Inflammatory macrophage treated with lipopolysaccharide for 1 hour (primary cell): ENCODE data around the gene MARF1.
"Not testable (repeated sequence)": the region's sequence is repeated elsewhere in the genome, so short reads cannot be mapped to it uniquely, and the experiment has no call there.

Experiments used
- DNase-seq, 2 donors: peaks; one replicate each; pipeline ENCODE4 v3.0.0-alpha.2; 2020 to 2022

The MARF1 gene, protein sequence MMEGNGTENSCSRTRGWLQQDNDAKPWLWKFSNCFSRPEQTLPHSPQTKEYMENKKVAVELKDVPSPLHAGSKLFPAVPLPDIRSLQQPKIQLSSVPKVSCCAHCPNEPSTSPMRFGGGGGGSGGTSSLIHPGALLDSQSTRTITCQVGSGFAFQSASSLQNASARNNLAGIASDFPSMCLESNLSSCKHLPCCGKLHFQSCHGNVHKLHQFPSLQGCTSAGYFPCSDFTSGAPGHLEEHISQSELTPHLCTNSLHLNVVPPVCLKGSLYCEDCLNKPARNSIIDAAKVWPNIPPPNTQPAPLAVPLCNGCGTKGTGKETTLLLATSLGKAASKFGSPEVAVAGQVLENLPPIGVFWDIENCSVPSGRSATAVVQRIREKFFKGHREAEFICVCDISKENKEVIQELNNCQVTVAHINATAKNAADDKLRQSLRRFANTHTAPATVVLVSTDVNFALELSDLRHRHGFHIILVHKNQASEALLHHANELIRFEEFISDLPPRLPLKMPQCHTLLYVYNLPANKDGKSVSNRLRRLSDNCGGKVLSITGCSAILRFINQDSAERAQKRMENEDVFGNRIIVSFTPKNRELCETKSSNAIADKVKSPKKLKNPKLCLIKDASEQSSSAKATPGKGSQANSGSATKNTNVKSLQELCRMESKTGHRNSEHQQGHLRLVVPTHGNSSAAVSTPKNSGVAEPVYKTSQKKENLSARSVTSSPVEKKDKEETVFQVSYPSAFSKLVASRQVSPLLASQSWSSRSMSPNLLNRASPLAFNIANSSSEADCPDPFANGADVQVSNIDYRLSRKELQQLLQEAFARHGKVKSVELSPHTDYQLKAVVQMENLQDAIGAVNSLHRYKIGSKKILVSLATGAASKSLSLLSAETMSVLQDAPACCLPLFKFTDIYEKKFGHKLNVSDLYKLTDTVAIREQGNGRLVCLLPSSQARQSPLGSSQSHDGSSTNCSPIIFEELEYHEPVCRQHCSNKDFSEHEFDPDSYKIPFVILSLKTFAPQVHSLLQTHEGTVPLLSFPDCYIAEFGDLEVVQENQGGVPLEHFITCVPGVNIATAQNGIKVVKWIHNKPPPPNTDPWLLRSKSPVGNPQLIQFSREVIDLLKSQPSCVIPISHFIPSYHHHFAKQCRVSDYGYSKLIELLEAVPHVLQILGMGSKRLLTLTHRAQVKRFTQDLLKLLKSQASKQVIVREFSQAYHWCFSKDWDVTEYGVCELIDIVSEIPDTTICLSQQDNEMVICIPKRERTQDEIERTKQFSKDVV (N-terminal part only)

GRCh38 chr16:15643048-15643945 is at the start of gene MARF1:
Gene MARF1 (minus strand): TSS chr16:15643154. CDS start chr16:15639233, 3,921 bp downstream.
- DNase-seq: peak; percentile 97 to 99

DNA sequence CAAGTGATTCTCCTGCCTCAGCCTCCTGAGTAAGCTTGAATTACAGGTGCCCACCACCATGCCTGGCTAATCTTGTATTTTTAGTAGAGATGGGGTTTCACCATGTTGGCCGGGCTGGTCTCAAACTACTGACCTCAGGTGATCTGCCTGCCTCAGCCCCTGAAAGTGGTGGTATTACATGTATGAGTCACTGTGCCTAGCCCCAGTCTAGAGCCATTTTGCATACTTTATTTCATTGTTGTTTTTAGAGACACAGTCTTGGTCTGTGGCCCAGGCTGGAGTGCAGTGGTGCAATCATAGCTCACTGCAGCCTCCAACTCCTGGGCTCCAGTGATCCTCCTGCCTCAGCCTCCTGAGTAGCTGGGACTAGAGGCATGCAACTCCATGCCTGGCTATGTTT is 49.6 kb upstream of the MARF1 start:
- DNase-seq: not testable (repeated sequence)

- DNase-seq: no peak
Measured at GRCh38 chr16:15691046-15691445, 48.1 kb upstream of the MARF1 start.

- DNase-seq: no peak
Measured at GRCh38 chr16:15690296-15690695, 47.3 kb upstream of the MARF1 start.

GRCh38 chr16:15689290-15689689 is 46.3 kb upstream of the MARF1 start:
- no peak for DNase-seq

GRCh38 chr16:15686287-15686686 is 43.3 kb upstream of the MARF1 start:
- no peak for DNase-seq

- DNase-seq: peak; percentile 84 to 90
Measured at GRCh38 chr16:15682105-15682570, 39.2 kb upstream of the MARF1 start.

DNA sequence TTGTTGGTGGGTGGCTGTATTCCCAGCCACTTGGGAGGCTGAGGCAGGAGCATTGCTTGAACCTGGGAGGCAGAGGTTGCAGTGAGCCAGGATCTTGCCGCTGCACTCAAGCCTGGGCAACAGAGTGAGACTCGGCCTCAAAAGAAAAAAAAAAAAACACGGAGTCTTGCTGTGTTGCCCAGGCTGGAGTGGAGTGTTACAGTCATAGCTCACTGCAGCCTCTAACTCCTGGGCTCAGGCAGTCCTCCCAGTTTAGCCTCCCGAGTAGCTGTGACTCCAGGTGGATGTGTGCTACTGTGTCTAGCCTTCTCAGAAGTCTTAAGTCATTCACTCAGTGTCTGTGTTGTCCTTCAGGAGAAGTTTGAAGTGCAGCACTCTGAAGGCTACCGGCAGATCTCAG is 34.5 kb upstream of the MARF1 start:
- DNase-seq: no peak

DNA sequence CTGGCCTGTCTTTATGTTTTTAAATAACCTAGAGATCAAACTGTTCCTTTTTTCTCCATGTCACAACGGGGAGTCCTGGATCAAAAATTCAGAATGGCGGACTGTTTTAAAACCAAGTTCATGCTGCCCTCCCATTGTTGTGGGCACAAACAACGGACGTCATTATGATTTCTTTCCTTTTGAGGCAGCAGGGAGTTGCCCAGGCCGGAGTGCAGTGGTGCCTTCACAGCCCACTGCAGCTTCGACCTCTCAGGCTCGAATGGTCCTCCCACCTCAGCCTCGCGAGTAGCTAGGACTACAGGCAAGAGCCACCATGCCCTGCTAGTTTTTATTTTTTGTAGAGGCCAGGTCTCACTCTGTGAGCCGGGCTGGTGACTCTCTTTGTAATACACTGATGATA is 33.6 kb upstream of the MARF1 start:
- no peak for DNase-seq

DNA sequence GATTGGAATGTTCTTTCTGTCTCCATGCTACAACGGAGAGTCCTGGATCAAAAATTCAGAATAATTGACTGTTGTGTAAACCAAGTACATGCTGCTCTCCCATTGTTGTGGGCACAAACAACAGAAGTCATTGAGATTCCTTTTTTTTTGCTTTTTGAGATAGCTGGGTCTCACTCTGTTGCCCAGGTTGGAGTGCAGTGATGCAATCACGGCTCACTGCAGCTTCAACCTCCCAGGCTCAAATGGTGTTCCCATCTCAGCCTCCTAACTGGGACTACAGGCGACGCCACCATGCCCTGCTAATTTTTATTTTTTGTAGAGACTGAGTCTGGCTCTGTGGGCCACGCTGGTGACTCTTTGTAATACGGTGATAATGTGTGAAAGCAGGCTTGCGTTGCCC is 31.6 kb upstream of the MARF1 start:
- no peak for DNase-seq

DNA sequence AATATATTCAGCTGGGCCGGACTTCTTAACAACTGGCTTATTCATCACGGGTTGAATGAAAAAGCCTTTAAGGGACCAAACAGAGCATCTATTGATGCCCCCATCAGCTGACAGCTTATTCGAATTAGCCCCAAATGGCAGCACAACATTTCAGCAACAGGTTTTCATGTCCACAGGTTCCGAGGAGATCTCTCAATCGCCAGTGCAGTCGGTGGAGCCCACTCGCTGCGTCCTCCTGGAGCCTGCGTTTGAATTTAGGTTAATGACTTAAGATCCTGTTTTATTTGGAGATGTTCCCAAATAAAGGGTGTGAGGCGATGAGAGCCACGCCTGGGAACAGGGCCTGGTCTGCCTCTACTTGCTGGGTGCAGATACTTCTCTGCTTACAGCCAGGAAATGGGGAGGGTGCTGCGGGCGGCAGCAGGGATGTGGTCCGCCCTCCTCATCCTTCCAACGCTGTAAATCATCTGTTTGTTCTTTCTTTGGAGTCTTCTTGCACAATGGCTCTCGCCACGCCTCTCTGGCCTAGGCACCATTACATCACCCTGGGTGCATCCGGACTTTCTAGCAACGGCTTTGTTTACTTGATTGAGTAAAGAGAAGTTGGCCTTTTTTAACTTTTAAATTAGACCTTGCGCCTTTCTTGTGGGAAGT is 29.7 kb upstream of the MARF1 start:
- peak; percentile 94 to 95 for DNase-seq

- DNase-seq: not testable (repeated sequence)
Measured at GRCh38 chr16:15672127-15672513, 29.2 kb upstream of the MARF1 start.

GRCh38 chr16:15671530-15672117 is 28.7 kb upstream of the MARF1 start:
- no peak for DNase-seq

DNA sequence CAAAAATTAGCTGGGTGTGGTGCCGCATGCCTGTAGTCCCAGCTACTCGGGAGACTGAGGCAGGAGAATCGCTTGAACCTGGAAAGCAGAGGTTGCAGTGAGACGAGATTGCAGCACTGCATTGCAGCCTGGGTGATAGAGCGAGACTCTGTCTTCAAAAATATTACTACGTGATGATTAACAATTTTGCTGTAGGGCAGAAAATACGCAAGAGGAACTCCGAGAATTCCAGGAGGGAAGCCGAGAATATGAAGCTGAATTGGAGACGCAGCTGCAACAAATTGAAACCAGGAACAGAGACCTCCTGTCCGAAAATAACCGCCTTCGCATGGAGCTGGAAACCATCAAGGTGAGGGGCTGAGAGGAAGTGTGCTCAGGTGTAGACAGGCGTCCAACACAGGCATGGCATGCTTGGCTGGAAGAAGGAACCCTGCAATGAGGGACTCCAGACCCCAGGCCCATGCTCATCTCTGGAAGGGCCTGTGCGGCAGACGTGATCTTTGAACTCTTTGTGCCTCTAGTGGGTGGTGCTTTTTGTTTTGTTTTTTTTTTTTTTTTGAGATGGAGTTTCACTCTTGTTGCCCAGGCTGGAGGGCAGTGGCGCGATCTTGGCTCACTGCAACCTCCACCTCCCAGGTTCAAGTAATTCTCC is 24.3 kb upstream of the MARF1 start:
- DNase-seq: no peak

DNA sequence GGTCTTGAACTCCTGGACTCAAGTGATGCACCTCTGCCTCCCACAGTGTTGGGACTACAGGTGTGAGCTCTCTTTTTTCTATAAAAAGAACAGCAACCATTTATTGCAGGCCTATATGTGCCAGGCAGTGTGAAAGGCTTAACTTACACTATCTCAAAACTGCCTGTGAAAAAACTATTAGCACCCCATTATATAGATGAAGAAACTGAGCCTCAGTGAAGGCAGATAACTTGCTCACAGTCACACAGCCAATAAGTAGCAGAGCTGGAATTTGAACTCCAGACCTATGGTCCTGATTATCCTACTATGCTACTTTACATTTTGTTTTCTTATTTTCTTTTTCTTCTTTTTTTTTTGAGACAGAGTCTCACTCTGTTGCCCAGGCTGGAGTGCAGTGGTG is 22.2 kb upstream of the MARF1 start:
- DNase-seq: no peak

DNA sequence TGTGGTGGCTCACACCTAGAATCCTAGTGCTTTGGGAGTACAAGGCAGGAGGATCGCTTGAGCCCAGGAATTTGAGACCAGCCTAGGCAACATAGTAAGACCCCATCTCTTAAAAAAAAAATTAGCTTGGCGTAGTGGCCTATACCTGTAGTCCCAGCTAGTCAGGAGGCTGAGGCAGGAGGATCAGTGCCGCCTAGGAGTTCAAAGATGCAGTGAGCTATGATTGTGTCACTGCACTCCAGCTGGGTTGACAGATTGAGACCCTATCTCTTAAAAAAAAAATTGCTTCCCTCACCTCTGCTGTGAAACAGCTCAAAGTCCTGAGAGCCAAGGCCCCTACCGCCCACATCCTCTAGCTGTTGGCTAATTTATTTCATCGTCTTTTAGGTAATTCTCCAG is 17.2 kb upstream of the MARF1 start:
- no peak for DNase-seq

- DNase-seq: no peak
Measured at GRCh38 chr16:15658556-15658955, 15.6 kb upstream of the MARF1 start.

GRCh38 chr16:15658149-15658548 is 15.2 kb upstream of the MARF1 start:
- DNase-seq: no peak

DNA sequence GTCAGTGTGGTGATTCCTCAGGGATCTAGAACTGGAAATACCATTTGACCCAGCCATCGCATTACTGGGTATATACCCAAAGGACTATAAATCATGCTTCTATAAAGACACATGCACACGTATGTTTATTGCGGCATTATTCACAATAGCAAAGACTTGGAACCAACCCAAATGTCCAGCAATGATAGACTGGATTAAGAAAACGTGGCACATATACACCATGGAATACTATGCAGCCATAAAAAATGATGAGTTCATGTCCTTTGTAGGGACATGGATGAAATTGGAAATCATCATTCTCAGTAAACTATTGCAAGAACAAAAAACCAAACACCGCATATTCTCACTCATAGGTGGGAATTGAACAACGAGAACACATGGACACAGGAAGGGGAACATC is 12.6 kb upstream of the MARF1 start:
- DNase-seq: not testable (repeated sequence)

DNA sequence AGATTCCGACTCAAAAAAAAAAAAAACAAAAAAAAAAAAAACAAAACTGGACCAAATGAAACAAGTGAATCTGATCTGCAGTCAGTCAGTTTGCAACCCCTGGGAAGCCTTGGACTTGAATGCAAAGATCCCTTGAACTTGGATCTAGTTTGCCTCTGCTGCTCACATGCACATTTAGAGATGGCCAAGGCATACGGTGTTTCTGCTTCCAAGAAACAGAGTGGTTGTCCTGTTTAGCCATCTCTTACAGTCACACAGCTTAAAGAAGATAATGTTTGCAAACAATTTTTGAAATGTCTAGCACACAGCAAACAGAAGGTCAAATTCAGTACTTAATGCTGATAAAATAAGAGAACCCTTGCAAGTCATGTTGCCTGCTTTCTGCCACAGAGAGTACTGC is 11.6 kb upstream of the MARF1 start:
- DNase-seq: no peak
